HFF-Myc (cell line): ENCODE results near the gene TELO2.

Source experiments
- DNase-seq: peaks from one replicate; pipeline ENCODE4 v3.0.0-alpha.2; 2011; ENCODE audit warnings: low read depth; ENCODE audit errors: extremely low read depth
- H3K4me3 ChIP-seq: replicated peaks from 2 replicates; pipeline ENCODE4 v1.5.1; 2011; ENCODE audit warnings: low read depth, mild to moderate bottlenecking, control low read depth, low read length
- TF ChIP-seq, protein P1 (sequence below): IDR thresholded peaks from 2 replicates; pipeline ENCODE4 v1.5.1; 2012; ENCODE audit warnings: mild to moderate bottlenecking, low read depth, low read length, control low read depth; ENCODE audit errors: missing control alignments

TELO2 gene

GRCh38 chr16:1487395-1488053 is 5.6 kb upstream of the TELO2 start:
- TF ChIP-seq, protein P1, sequence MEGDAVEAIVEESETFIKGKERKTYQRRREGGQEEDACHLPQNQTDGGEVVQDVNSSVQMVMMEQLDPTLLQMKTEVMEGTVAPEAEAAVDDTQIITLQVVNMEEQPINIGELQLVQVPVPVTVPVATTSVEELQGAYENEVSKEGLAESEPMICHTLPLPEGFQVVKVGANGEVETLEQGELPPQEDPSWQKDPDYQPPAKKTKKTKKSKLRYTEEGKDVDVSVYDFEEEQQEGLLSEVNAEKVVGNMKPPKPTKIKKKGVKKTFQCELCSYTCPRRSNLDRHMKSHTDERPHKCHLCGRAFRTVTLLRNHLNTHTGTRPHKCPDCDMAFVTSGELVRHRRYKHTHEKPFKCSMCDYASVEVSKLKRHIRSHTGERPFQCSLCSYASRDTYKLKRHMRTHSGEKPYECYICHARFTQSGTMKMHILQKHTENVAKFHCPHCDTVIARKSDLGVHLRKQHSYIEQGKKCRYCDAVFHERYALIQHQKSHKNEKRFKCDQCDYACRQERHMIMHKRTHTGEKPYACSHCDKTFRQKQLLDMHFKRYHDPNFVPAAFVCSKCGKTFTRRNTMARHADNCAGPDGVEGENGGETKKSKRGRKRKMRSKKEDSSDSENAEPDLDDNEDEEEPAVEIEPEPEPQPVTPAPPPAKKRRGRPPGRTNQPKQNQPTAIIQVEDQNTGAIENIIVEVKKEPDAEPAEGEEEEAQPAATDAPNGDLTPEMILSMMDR, result no peak
- H3K4me3 ChIP-seq, result no peak overlapping the region
- DNase-seq, result no peak

DNA sequence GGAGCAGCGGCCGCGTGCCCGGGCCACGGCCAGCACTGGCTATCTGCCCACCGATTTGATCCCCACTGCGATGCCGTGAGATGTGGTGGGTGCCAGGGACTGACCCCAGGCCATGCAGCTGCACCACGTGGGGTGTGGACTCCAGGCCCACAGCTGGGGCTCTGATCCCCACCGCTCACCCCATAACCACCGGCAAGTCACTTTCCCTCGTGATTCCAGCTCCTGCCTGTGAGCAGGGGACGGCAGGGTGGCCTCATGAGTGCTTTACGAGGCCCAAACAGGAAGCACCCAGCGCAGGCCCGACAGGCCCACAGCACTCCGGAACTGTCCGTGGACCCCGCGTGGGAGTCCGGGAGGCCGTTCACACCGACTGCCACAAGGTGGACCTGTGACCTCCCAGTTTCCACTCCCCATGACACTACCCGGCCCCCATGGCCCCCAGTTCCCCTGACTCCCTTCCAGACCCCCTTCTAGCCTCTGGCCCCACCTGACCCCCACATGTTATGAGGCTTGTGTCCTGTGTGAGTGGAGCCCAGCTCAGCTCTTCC is 5.0 kb upstream of the TELO2 start:
- no peak overlapping the region for H3K4me3 ChIP-seq
- TF ChIP-seq, protein P1, result no peak
- no peak for DNase-seq

DNA sequence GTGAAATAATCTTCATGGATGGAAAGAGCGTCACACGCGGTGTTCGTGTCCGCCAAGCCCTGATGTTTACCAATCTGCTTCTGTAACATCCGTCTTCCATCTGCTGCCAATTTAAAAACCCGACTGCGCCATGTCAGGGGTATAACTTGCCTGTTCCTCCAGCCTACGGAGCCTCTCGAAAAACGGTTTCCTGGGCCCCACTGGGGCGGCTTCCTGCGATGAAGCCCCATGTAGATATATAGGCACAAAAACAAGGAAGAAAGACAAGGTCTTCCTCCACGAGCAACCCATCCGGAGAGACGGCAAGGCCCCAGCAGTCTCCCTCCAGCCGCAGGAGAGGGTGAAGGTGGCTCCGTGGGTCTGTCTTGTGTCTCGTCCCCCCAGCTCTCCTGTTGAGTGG is 4.5 kb upstream of the TELO2 start, which contains the start of gene PTX4:
PTX4 (minus strand) TSS at position 326 of the 400 bp plus-strand sequence; CDS start at position 291, 35 bp downstream.
- TF ChIP-seq, protein P1, result no peak

DNA sequence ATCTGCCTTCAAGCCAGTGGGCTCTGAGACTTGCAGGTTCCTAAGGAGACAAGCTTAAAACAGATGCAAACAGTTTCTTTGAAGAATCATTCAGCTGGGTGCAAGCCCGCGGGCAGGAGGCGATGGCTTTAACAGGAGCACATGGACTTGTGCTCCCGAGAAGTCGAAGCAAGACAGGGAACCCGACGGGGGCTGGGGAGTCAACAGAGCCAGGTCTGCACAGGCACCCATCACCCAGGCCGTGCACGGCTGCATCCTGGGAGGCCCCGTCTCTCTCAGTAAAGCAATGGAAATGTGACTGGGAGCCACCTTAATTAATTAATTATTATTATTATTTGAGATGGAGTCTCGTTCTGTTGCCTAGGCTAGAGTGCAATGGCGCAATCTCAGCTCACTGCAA is 4.1 kb upstream of the TELO2 start:
- TF ChIP-seq, protein P1, result no peak
- H3K4me3 ChIP-seq, result no peak overlapping the region
- no peak for DNase-seq

More for the DNA sequence above, 4.5 kb upstream of the TELO2 start, which contains the start of gene PTX4:
- DNase-seq, result no peak
- no peak within 1 kb of the TSS for H3K4me3 ChIP-seq

GRCh38 chr16:1491327-1491726 is 1.8 kb upstream of the TELO2 start:
- no peak for DNase-seq
- H3K4me3 ChIP-seq, result no peak overlapping the region
- TF ChIP-seq, protein P1, result no peak

- TF ChIP-seq, protein P1, result no peak
- no peak for DNase-seq
- H3K4me3 ChIP-seq, result peak overlapping the region; percentile 92
These were observed 858 bp upstream of the TELO2 start for GRCh38 chr16:1492082-1492922.
